Esophagus mucosa (tissue), 1 donor: ENCODE results near the gene SFI1. TPM values are rescaled to one million over a fixed set of nuclear protein-coding genes. Genes with fewer than 3 reads are reported as not detected.

Experiments
- ATAC-seq: fragments of 200-7000 bp; cut with Tn5 transposase; one replicate; pipeline ENCODE4 v1.9.1; 2020
- total RNA-seq: library from RNA; stranded (reverse); gene quantifications from one replicate; pipeline ENCODE4 v1.2.4, GENCODE V29; 2023
- donor health status: DM: yes; HTN: yes; CAD: no.

Gene SFI1
- total RNA-seq, 1 donor from 2014 or later, result 12.5 TPM

DNA sequence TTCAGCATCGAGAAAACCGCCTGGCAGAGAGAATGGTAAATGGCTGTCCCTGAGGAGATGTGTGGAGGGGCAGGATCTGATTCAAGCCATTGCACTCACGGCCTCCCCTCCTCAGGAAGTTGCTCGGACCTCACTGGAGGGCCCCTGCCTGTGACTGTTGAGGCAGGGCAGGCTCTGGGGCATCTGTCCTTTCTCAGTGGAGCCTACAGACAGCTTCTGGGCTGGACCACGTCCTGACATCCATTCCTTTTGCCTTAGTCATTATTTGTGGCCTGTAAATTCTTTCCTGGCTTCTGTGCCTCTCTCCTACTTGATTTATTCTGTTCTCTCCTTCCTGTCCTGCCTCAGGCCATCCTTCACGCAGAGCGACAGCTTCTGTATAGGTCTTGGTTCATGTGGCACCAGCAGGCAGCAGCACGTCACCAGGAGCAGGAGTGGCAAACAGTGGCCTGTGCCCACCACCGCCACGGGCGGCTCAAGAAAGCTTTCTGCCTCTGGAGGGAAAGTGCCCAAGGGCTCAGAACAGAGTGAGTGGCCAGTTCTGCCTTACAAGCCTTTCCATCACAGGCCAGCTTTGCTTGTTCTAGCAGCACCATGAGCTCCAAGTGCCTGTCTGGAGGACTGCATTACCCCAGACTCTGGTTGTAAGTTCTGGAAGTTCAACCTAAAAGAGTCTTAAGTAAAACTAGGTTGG is 106.1 kb downstream of the SFI1 start:
- no peak for ATAC-seq

DNA sequence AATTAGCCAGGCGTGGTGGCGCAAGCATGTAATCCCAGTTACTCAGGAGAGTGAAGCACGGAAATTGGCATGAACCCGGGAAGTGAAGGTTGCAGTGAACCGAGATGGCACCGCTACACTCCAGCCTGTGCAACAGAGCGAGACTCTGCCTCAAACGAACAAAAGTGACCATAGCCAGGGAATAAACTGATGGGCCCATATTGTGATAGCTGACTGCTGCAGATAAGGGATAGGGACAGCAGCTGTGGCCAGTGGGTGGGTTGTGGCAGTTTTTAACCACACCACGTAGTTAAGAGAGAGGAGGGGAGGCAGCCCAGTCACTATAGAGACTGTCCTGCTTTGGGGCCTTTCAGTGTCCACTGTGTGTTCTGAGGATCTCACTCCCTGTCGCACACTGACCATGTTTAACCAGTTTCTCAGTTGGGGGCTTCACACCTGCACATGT is 106.8 kb downstream of the SFI1 start:
- no peak for ATAC-seq

DNA sequence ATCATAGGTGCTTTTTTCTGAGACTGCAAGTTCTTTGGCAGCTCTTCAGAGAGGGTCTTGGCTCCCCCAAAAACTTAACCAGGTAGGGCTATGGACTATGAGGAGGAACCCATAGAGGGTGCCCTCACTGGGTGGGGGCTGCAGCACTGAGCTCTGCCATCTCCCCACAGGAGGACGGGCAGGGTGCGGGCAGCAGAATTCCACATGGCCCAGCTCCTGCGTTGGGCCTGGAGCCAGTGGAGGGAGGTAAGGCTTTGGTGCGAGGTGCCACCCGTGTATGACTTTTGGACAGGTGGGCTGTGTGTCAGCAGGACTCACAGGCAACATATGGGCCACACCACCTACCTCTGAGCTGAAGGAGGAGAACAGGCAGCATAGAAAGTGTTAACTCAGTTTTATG is 107.2 kb downstream of the SFI1 start:
- no peak for ATAC-seq

DNA sequence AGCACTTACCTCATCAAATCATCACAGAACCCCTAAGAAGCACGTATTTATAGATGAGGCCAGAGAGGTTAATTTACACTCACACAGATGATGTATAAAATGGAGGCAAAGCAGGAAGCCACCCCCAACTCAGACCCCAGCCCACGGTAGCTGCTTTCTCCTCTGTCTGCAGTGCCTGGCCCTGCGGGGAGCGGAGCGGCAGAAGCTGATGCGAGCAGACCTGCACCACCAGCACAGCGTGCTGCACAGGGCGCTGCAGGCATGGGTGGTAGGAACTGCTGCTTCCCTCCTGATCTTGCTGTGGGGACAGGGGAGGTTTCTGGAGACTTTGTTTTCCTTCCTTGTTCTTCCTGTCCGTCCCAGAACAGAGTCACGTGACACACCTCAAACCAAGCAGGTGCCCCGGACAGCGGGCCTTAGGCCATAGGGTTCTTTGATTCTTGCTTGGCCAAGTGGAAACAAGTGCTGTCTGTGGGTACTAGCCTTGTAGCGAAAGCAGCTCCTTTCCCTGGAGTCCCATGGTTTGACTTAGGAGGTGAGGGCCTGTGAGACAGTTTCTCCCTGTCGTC is 107.9 kb downstream of the SFI1 start:
- no peak for ATAC-seq

- no peak for ATAC-seq
Measured at GRCh38 chr22:31604746-31605705, 108.7 kb downstream of the SFI1 start.

DNA sequence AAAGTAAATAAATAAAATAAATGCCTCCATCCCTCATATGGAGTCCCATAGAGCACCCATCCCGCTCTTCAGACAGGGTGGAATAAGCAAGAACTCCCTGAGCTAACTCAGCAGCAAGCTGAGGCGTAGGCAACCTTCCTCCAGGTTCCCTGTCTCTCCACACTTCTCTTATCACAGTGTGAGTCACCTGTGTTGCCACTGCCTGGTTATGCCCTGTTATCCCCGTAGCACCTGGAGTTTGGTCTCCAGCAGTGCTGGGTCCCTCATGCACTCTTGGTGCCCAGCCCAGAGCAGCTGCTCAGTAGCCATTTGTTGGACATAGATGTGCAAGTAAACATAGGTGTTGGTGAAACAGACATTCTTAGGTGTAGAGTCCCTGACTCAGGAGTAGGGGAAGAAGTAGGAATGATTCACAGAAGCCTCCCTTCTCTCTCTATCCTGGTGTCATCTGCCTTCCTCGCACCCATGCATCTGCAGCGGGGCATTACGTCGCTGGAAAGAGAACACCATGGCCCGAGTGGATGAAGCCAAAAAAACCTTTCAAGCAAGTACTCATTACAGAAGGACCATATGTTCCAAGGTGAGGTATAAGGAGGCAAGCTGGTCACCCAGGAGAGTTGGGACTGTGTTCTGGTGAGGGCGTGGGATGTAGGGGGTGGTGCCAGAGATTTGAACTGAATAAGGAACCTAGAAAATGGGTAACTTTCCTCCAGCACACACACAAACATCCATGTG is 109.7 kb downstream of the SFI1 start:
- ATAC-seq, result no peak

GRCh38 chr22:31607696-31608095 is 111.4 kb downstream of the SFI1 start:
- no peak for ATAC-seq

DNA sequence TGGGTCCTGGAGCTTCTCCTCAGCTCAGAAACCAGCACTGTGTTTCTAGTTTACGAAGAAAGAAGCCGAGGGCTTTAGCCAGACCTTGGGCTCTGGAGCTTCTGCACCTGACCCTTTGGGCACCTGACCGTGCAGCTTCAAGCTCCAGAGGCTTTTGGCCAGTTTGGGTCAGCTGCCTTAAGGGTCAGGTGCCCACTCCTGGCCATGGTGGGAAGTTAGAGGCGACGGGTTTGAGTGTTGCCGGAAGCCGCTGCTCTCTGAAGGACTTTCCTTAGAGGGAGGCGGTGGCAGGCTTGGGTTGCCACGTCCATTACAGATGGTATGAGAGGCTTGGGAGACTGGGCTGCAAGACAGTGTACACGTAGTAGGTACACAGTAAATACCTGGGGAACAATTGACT is 113.4 kb downstream of the SFI1 start:
- no peak for ATAC-seq

DNA sequence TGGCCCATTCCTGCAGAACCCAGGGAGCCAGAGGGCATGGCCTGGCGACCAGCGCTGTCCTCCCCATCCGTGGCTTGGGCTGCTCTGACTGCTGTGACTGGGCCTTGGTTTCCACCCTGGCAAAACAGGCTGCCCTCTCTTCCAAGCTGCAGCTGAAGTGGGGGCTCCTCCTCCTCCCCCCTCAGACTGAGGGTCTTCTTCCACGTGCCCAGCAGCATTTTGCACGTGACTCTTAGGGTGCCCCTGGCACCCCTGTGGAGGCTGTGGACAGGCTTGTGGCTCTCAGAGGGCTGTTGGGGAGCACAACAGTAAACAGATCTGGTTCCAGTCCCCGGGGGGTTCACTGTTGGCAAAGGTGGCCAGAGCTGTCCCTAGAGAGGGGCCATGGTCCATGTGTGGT is 114.3 kb downstream of the SFI1 start:
- ATAC-seq, result no peak

DNA sequence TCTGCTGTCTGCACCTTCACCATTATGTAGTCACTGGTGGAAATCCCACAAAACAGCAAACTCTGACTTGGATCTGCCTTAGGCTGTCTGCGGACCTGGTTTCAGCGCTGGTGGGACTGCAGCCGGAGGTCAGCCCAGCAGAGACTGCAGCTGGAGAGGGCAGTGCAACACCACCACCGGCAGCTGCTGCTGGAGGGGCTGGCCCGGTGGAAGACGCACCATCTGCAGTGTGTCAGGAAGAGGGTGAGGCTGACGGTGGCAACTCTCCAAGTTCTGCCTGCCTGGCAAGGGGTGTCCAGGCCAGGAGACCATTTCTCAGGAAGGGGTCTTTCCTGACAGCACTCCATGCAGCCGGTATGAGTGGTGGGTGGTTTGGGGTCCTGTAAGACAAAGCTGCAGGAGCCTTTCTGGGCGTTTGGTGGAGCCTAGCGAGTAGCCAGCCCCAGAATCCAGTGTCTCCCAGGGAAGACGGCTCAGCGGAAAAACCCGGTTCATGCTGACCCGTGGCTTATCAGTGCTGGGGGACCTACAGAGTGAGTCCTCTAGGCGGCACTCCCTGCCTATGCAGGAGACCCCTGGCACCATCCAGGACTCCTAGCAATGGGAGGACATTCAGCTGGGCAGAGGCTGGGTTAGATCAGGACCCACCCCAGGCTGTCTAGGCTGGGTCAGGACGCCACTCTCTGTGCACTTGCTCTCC is 114.9 kb downstream of the SFI1 start:
- ATAC-seq, result no peak

- no peak for ATAC-seq
Measured at GRCh38 chr22:31612891-31613285, 116.6 kb downstream of the SFI1 start.

DNA sequence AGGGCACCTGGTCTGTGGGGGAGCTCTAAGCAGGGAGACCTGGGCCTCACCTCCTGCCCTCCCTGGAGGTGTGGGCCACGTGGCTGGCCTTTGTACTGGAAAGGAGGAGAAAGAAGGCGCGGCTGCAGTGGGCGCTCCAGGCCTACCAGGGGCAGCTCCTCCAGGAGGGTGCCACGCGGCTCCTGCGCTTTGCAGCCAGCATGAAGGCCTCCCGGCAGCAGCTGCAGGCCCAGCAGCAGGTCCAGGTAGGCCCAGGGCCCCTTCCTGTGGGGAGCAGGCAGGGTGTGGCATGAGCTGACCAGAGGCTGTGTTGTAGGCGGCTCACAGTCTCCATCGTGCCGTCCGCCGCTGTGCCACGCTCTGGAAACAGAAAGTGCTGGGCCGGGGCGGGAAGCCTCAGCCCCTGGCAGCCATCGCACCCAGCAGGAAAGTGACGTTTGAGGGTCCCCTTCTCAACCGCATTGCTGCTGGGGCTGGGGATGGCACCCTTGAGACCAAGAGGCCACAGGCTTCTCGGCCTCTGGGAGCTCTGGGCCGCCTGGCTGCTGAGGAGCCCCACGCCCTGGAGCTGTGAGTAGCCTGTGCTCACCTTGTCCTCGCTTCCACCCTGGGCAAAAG is 117.1 kb downstream of the SFI1 start:
- ATAC-seq, result no peak

GRCh38 chr22:31613904-31614296 is 117.6 kb downstream of the SFI1 start:
- ATAC-seq, result no peak

GRCh38 chr22:31614781-31615490 is 118.6 kb downstream of the SFI1 start:
- no peak for ATAC-seq

DNA sequence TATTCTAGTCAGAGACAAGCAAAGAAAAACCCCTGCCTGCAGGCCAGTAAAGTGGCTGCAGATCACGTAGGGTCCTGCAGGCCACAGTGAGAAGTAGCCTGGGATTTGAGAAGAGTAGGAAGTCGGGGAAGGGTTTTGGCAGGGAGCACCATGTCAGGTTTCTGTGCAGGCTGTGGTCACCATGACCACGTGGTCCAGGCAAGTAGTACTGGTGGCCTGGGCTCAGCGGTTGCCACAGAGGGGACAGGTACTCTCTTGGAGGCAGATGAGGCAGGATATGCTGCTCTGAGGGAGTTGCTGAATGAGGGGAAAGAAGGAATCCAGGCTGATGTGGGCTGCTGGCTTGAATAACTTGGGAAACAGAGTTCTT is 119.1 kb downstream of the SFI1 start:
- no peak for ATAC-seq

- ATAC-seq, result no peak
Measured at GRCh38 chr22:31615940-31616314, 119.6 kb downstream of the SFI1 start.

- ATAC-seq, result peak; percentile 14
Measured at GRCh38 chr22:31616315-31616980, 120.1 kb downstream of the SFI1 start.

- ATAC-seq, result no peak
Measured at GRCh38 chr22:31618057-31618456, 121.7 kb downstream of the SFI1 start.

DNA sequence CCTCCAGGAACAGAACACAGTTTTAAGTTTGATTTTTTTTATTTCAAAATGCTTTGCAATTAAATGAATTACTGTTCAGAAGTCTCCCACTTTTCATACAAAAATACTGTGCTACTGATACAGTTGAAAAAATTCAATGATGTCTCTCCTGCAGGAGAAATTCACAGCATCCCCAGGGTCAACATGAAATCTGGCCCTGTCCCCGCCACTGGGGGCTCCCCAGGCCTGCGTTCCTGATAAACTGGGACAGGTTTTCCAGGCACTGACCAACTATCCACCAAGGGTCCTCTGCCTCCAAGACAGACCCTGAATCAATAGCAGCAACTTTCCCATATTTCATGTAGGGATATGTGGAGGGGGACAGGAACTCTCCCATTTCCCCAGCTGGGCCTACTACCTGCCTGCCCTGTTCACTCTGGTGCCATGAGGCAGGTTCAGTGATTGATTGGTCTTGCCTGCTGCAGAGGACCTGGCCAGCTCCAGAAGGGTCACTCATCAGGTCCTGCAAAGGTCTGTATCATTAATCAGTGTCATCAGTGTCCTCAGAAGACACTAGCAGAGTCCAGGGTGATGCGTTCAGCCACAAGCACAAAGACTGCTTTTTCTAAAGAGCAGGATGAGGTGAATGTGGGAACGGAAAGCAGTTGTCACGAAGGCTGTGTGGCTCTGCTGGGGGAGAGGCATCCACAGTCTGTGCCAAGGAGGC is 122.3 kb downstream of the SFI1 start:
- no peak for ATAC-seq
